B cell (primary cell): ENCODE data around the gene MYH1. TPM values are rescaled to one million over a fixed set of nuclear protein-coding genes. Genes with fewer than 3 reads are reported as not detected.

ENCODE experiments used
- ATAC-seq: fragments of 200-7000 bp; cut with Tn5 transposase; one replicate; pipeline ENCODE4 v1.10.0; 2021; ENCODE audit warnings: low read depth, mild to moderate bottlenecking, moderate number of reproducible peaks, moderate library complexity
- CTCF ChIA-PET: fragments of 350-600 bp; sonication (Branson Sonifier 250); formaldehyde crosslinking; loops from one replicate; lab custom pipeline; 2021; ENCODE audit warnings: antibody characterized with exemption, inconsistent platforms; lab: Charles Lee
- POLR2A ChIA-PET: fragments of 350-600 bp; sonication (Branson Sonifier 250); formaldehyde crosslinking; loops from one replicate; lab custom pipeline; 2021; ENCODE audit warnings: antibody characterized with exemption; lab: Charles Lee
- DNase-seq: peaks from one replicate; pipeline ENCODE4 v3.0.0; 2013
- H2AFZ ChIP-seq: 2 replicates; pipeline ENCODE4 v1.6.1; 2012; ENCODE audit warnings: mild to moderate bottlenecking, low read depth, low read length; ENCODE audit not compliant: insufficient read depth, poor library complexity, severe bottlenecking
- H3K27ac ChIP-seq, 2 donors: 1 replicate in 1 of 2; 2 replicates in 1 of 2; pipeline ENCODE4 v1.5.1; 2012 to 2013; ENCODE audit warnings: low read length in 2 of 2, mild to moderate bottlenecking in 2 of 2, moderate library complexity in 1 of 2
- H3K27me3 ChIP-seq, 4 experiments: fragments of 200-600 bp in 1 of 4; sonication (generic) in 1 of 4; replicated peaks in 1 of 4; 1 replicate in 2 of 4; 2 replicates in 2 of 4; pipeline versions ENCODE4 v1.6.1 to v1.7.0; 2013 to 2016; ENCODE audit warnings: low read length in 3 of 4, mild to moderate bottlenecking in 2 of 4, mixed read lengths in 1 of 4, moderate library complexity in 1 of 4; ENCODE audit not compliant: insufficient read depth in 4 of 4, control insufficient read depth in 3 of 4; ENCODE audit errors: control extremely low read depth in 1 of 4
- H3K36me3 ChIP-seq, 2 experiments: replicated peaks in 1 of 2; 1 replicate in 1 of 2; 2 replicates in 1 of 2; pipeline versions ENCODE4 v1.6.1 to v1.7.1; 2013; ENCODE audit warnings: low read length in 1 of 2; ENCODE audit not compliant: insufficient read depth in 2 of 2, control insufficient read depth in 1 of 2; ENCODE audit errors: control extremely low read depth in 1 of 2, extremely low read depth in 1 of 2
- H3K4me1 ChIP-seq, 2 donors: fragments of 200-600 bp in 1 of 2; sonication (generic) in 1 of 2; 1 replicate in 1 of 2; 2 replicates in 1 of 2; pipeline versions ENCODE4 v1.5.1 to v1.6.1; 2013 to 2017; ENCODE audit warnings: low read length in 2 of 2; ENCODE audit not compliant: control insufficient read depth in 2 of 2, insufficient read depth in 2 of 2
- H3K4me2 ChIP-seq: replicated peaks from 2 replicates; pipeline ENCODE3; 2012; ENCODE audit warnings: mild to moderate bottlenecking, low read depth, low read length; ENCODE audit not compliant: poor library complexity, severe bottlenecking
- H3K4me3 ChIP-seq, 5 experiments: fragments of 200-600 bp in 1 of 5; sonication (generic) in 1 of 5; 1 replicate in 3 of 5; 2 replicates in 2 of 5; pipeline versions ENCODE4 v1.5.1 to v1.7.0; 2011 to 2016; ENCODE audit warnings: low read length in 4 of 5, mild to moderate bottlenecking in 4 of 5, low read depth in 2 of 5, control low read depth in 1 of 5, moderate library complexity in 1 of 5; ENCODE audit not compliant: insufficient read depth in 1 of 5; ENCODE audit errors: control extremely low read depth in 1 of 5, extremely low read depth in 1 of 5
- H3K79me2 ChIP-seq: fragments of 200-600 bp; sonication (generic); one replicate; pipeline ENCODE4 v1.6.0; 2016; ENCODE audit warnings: low read length; ENCODE audit not compliant: control insufficient read depth, insufficient read depth
- H3K9ac ChIP-seq: fragments of 200-600 bp; sonication (generic); 2 replicates; pipeline ENCODE4 v1.6.1; 2017; ENCODE audit warnings: mild to moderate bottlenecking, low read length, moderate library complexity
- H3K9me3 ChIP-seq, 3 donors: one replicate each; pipeline versions ENCODE4 v1.6.1 to v1.7.1; 2013; ENCODE audit warnings: low read length in 2 of 3; ENCODE audit not compliant: control insufficient read depth in 2 of 3, insufficient read depth in 1 of 3; ENCODE audit errors: control extremely low read depth in 1 of 3
- H4K20me1 ChIP-seq: 2 replicates; pipeline ENCODE4 v1.6.0; 2012; ENCODE audit warnings: mild to moderate bottlenecking, low read length; ENCODE audit not compliant: insufficient read depth, control insufficient read depth, poor library complexity, severe bottlenecking
- H3K27ac Mint-ChIP-seq: one replicate; pipeline ENCODE4 v1.8.0; 2021; ENCODE audit warnings: mixed read lengths
- H3K27me3 Mint-ChIP-seq: one replicate; pipeline ENCODE4 v1.8.0; 2021; ENCODE audit warnings: mixed read lengths
- H3K4me1 Mint-ChIP-seq: one replicate; pipeline ENCODE4 v1.8.0; 2021; ENCODE audit warnings: mixed read lengths
- H3K4me3 Mint-ChIP-seq: one replicate; pipeline ENCODE4 v1.8.0; 2021; ENCODE audit warnings: mixed read lengths
- H3K9me3 Mint-ChIP-seq: one replicate; pipeline ENCODE4 v1.8.0; 2022; ENCODE audit warnings: mixed read lengths; ENCODE audit not compliant: insufficient read depth
- EZH2 ChIP-seq: IDR thresholded peaks from 2 replicates; pipeline ENCODE4 v1.6.1; 2012; ENCODE audit warnings: borderline replicate concordance, low read depth, mild to moderate bottlenecking, moderate library complexity, low read length; ENCODE audit not compliant: insufficient read depth, poor library complexity, severe bottlenecking
- WGBS: methylation state at CpG from one replicate; pipeline ENCODE4 v1.1.5; 2013; ENCODE audit warnings: missing lambda C conversion rate; ENCODE audit not compliant: insufficient coverage; 5-methylcytosine and 5-hydroxymethylcytosine counted together
- intact Hi-C: fragments of 100-400 bp; cut with micrococcal nuclease; formaldehyde crosslinking; loops from one replicate; pipeline ENCODE4 v1.10.0; 2022
- polyA plus RNA-seq: library from polyadenylated mRNA; depleted of rRNA; stranded (reverse); fragments of >200 nt; gene quantifications from 2 replicates; pipeline ENCODE4 v1.2.3, GENCODE V29; 2012
- total RNA-seq, 2 donors: library from RNA; stranded (reverse); fragments of 120-200 nt in 1 of 2; gene quantifications; 1 replicate in 1 of 2; 2 replicates in 1 of 2; pipeline versions ENCODE4 v1.2.3 to v1.2.4, GENCODE V29; 2013 to 2022
- TF ChIP-seq, protein P1 (sequence below): fragments of 200-600 bp; IDR thresholded peaks from one replicate; pipeline ENCODE4 v1.8.0; 2022; ENCODE audit warnings: antibody characterized with exemption, mild to moderate bottlenecking

Gene MYH1
- total and polyA plus RNA-seq, 2 donors (not counting 1 experiment from before 2014, with no cell fraction given) = not detected

DNA sequence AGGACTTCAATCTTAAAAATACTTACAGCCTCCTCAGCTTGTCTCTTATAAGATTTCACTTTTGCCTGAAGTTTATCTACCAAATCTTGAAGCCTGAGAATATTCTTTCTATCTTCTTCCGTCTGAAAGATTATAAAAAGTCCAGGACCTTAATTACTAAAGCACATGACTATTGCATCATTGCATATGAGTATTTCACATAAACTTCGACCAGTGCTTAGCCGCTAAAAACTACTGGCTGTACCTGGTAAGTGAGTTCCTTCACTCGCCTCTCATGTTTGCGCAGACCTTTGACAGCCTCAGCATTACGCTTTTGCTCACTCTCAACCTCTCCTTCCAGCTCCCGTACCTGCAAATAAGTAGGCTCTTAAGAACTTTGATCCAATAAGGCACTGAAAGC, 4.7 kb upstream of the MYH1 start:
- Mint-ChIP-seq H3K27me3 (peaks cover 12% of the 10 kb centered on the region), H3K9me3 (no peaks in the 10 kb centered on the region), H3K27ac (no peak overlapping the region), H3K4me3 (no peak overlapping the region), H3K4me1 (no peaks in the 10 kb centered on the region)
- H3K4me1 ChIP-seq = no peaks in the 10 kb centered on the region
- H3K9ac ChIP-seq = no peak overlapping the region
- 96% methylated on average over 7 of the region's 7 CpGs for WGBS
- H3K9me3 ChIP-seq = peaks cover 0 to 6% (median 0%) of the 10 kb centered on the region in 3 donors
- no peaks in the 10 kb centered on the region for H3K79me2 ChIP-seq
- no peaks in the 10 kb centered on the region for H4K20me1 ChIP-seq
- intact Hi-C loops = loop anchor here (10.0 kb wide), 1 partner anchor 822 kb away; no protein-coding TSS in a partner anchor
- no peak overlapping the region for H2AFZ ChIP-seq
- H3K36me3 ChIP-seq = no peaks in the 10 kb centered on the region
- no peak overlapping the region for H3K4me2 ChIP-seq
- ATAC-seq = no peak
- ChIA-PET CTCF (no interaction called here), POLR2A (no interaction called here)
- peaks cover 0 to 3% (median 0%) of the 10 kb centered on the region in 4 experiments for H3K27me3 ChIP-seq
- TF ChIP-seq, protein P1, sequence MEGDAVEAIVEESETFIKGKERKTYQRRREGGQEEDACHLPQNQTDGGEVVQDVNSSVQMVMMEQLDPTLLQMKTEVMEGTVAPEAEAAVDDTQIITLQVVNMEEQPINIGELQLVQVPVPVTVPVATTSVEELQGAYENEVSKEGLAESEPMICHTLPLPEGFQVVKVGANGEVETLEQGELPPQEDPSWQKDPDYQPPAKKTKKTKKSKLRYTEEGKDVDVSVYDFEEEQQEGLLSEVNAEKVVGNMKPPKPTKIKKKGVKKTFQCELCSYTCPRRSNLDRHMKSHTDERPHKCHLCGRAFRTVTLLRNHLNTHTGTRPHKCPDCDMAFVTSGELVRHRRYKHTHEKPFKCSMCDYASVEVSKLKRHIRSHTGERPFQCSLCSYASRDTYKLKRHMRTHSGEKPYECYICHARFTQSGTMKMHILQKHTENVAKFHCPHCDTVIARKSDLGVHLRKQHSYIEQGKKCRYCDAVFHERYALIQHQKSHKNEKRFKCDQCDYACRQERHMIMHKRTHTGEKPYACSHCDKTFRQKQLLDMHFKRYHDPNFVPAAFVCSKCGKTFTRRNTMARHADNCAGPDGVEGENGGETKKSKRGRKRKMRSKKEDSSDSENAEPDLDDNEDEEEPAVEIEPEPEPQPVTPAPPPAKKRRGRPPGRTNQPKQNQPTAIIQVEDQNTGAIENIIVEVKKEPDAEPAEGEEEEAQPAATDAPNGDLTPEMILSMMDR = no peak
- TF ChIP-seq EZH2 = no peak
- DNase-seq = no peak
- H3K4me3 ChIP-seq = no peak overlapping the region
- H3K27ac ChIP-seq = no peak overlapping the region

DNA sequence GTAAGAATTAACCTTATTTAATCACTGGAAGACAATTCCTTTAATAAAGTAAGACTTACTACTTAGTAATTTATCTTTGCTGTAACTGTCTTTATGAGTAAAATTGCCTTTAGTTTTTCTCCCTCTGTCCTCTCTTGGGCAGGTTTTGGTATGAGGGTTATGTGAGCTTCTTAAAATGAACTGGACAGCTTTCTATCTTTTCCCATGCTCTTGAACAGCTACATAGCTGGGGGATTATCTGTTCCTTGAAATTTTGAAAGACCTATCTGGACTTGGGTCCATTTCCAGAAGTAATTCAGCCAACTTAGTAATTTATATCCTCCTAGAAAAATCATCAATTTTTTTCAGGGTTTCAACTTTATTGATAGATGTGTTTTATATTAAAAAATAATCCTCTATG, 3.6 kb upstream of the MYH1 start:
- Mint-ChIP-seq H3K4me1 (no peaks in the 10 kb centered on the region), H3K27ac (no peak overlapping the region), H3K27me3 (peaks cover 14% of the 10 kb centered on the region), H3K4me3 (no peak overlapping the region), H3K9me3 (no peaks in the 10 kb centered on the region)
- TF ChIP-seq, protein P1 = no peak
- no peak for TF ChIP-seq EZH2
- H3K9me3 ChIP-seq = peaks cover 0 to 6% (median 0%) of the 10 kb centered on the region in 3 donors
- no peaks in the 10 kb centered on the region for H3K4me1 ChIP-seq
- H3K36me3 ChIP-seq = no peaks in the 10 kb centered on the region
- no peak for ATAC-seq
- no peak overlapping the region for H3K9ac ChIP-seq
- H4K20me1 ChIP-seq = no peaks in the 10 kb centered on the region
- H3K4me2 ChIP-seq = no peak overlapping the region
- no peaks in the 10 kb centered on the region for H3K27me3 ChIP-seq
- POLR2A ChIA-PET = no interaction called here
- intact Hi-C loops = loop anchor here (10.0 kb wide), 1 partner anchor 823 kb away; no protein-coding TSS in a partner anchor
- H3K4me3 ChIP-seq = no peak overlapping the region
- no peak overlapping the region for H2AFZ ChIP-seq
- H3K27ac ChIP-seq = no peak overlapping the region
- no peaks in the 10 kb centered on the region for H3K79me2 ChIP-seq
- no peak for DNase-seq
- CTCF ChIA-PET = no interaction called here
